SK-N-SH (cell line): ENCODE measurements around the gene BUD23. TPM values are rescaled to one million over a fixed set of nuclear protein-coding genes. Genes with fewer than 3 reads are reported as not detected.
A peak's percentile ranks its signal among the peaks of the same experiment; 100 is the strongest.

ENCODE experiments used
- CTCF ChIA-PET: fragments of 300-600, 350-600 bp; formaldehyde crosslinking; extraction: SDS; loops from one replicate; lab custom pipeline; 2021; lab: Yijun Ruan, JAX
- POLR2A ChIA-PET: fragments of 350-600 bp; sonication (Branson Sonifier 250); formaldehyde crosslinking; extraction: SDS; loops from one replicate; lab custom pipeline; 2020; ENCODE audit warnings: antibody characterized with exemption, inconsistent platforms; lab: Yijun Ruan, JAX
- DNase-seq: peaks from one replicate; pipeline ENCODE4 v3.0.0; 2012
- H2AFZ ChIP-seq: fragments of 200-600 bp; sonication (generic); 2 replicates; pipeline ENCODE4 v1.8.1; 2016; ENCODE audit warnings: antibody characterized with exemption, mild to moderate bottlenecking, low read depth
- H3F3A ChIP-seq: fragments of 200-600 bp; sonication (generic); replicated peaks from 2 replicates; pipeline ENCODE3; 2016; ENCODE audit warnings: antibody characterized with exemption, mild to moderate bottlenecking; ENCODE audit not compliant: insufficient read depth
- H3K27ac ChIP-seq, 2 experiments: fragments of 200-500 bp in 1 of 2; fragments of 200-600 bp in 1 of 2; sonication (Bioruptor generic) in 1 of 2; sonication (generic), shearing (Covaris generic) in 1 of 2; 2 replicates each; pipeline versions ENCODE4 v1.5.1 to v1.6.1; 2014 to 2016; ENCODE audit warnings: low read depth in 2 of 2, inconsistent platforms in 1 of 2, low read length in 1 of 2, mild to moderate bottlenecking in 1 of 2, mixed read lengths in 1 of 2
- H3K27me3 ChIP-seq: fragments of 200-600 bp; sonication (generic), shearing (Covaris generic); 2 replicates; pipeline ENCODE4 v1.6.1; 2016; ENCODE audit warnings: mixed run types; ENCODE audit not compliant: insufficient read depth
- H3K36me3 ChIP-seq, 2 experiments: fragments of 200-500 bp in 1 of 2; fragments of 200-600 bp in 1 of 2; sonication (Bioruptor generic) in 1 of 2; sonication (generic) in 1 of 2; replicated peaks in 1 of 2; 2 replicates each; pipeline versions ENCODE3 to v1.5.1; 2014 to 2016; ENCODE audit warnings: low read length in 1 of 2, mild to moderate bottlenecking in 1 of 2; ENCODE audit not compliant: insufficient read depth in 2 of 2, control insufficient read depth in 1 of 2
- H3K4me1 ChIP-seq, 2 experiments: fragments of 200-500 bp in 1 of 2; fragments of 200-600 bp in 1 of 2; sonication (Bioruptor generic) in 1 of 2; sonication (generic), shearing (Covaris generic) in 1 of 2; 2 replicates each; pipeline versions ENCODE4 v1.5.1 to v1.6.1; 2014 to 2016; ENCODE audit warnings: low read depth in 1 of 2, low read length in 1 of 2, mixed run types in 1 of 2; ENCODE audit not compliant: insufficient read depth in 2 of 2, control insufficient read depth in 1 of 2
- H3K4me2 ChIP-seq: fragments of 200-600 bp; sonication (generic), shearing (Covaris generic); 2 replicates; pipeline ENCODE4 v1.6.1; 2017; ENCODE audit warnings: mixed run types
- H3K4me3 ChIP-seq, 2 experiments: fragments of 200-500 bp in 1 of 2; fragments of 200-600 bp in 1 of 2; sonication (Bioruptor generic) in 1 of 2; sonication (generic), shearing (Covaris generic) in 1 of 2; 2 replicates each; pipeline versions ENCODE4 v1.5.1 to v1.8.1; 2014 to 2016; ENCODE audit warnings: low read depth in 2 of 2, inconsistent platforms in 1 of 2, low read length in 1 of 2, mild to moderate bottlenecking in 1 of 2, mixed read lengths in 1 of 2, moderate library complexity in 1 of 2
- H3K79me2 ChIP-seq: fragments of 200-600 bp; sonication (generic); 2 replicates; pipeline ENCODE4 v1.8.1; 2017; ENCODE audit warnings: mild to moderate bottlenecking; ENCODE audit not compliant: insufficient read depth
- H3K9ac ChIP-seq: fragments of 200-600 bp; sonication (generic); 2 replicates; pipeline ENCODE4 v1.6.1; 2017; ENCODE audit warnings: mixed run types
- H3K9me2 ChIP-seq: fragments of 200-600 bp; sonication (generic); 2 replicates; pipeline ENCODE4 v1.6.1; 2017; ENCODE audit warnings: mixed run types
- H3K9me3 ChIP-seq: fragments of 200-600 bp; sonication (generic); 2 replicates; pipeline ENCODE4 v1.6.1; 2017; ENCODE audit warnings: mixed run types, mild to moderate bottlenecking, moderate library complexity
- H4K20me1 ChIP-seq: fragments of 200-600 bp; sonication (generic); 2 replicates; pipeline ENCODE4 v1.6.1; 2017; ENCODE audit warnings: mild to moderate bottlenecking, mixed run types; ENCODE audit not compliant: insufficient read depth
- CTCF ChIP-seq: fragments of 200-600 bp; sonication (generic); IDR thresholded peaks from 2 replicates; pipeline ENCODE4 v1.6.1; 2017; ENCODE audit warnings: antibody characterized with exemption, mild to moderate bottlenecking, moderate library complexity
- ELF1 ChIP-seq: IDR thresholded peaks from 2 replicates; pipeline ENCODE4 v1.4.0; 2012
- EP300 ChIP-seq, 2 experiments: IDR thresholded peaks; 2 replicates each; pipeline versions ENCODE4 v1.4.0 to v1.6.1; 2012; ENCODE audit warnings: borderline replicate concordance in 1 of 2, low read depth in 1 of 2, low read length in 1 of 2
- FOSL2 ChIP-seq: IDR thresholded peaks from 2 replicates; pipeline ENCODE4 v1.4.0; 2012; ENCODE audit warnings: low read depth, mild to moderate bottlenecking, moderate library complexity, borderline replicate concordance
- FOXJ3 ChIP-seq: sonication (generic); formaldehyde crosslinking; IDR thresholded peaks from 2 replicates; pipeline ENCODE4 v1.5.1; 2020; ENCODE audit warnings: mild to moderate bottlenecking, missing genetic modification reagents
- GATA2 ChIP-seq: sonication (generic); formaldehyde crosslinking; IDR thresholded peaks from 2 replicates; pipeline ENCODE4 v1.5.0; 2020; ENCODE audit warnings: mild to moderate bottlenecking, missing genetic modification reagents
- MAX ChIP-seq: IDR thresholded peaks from 2 replicates; pipeline ENCODE4 v1.4.0; 2012; ENCODE audit warnings: low read depth
- MXI1 ChIP-seq: IDR thresholded peaks from 2 replicates; pipeline ENCODE4 v1.6.1; 2012; ENCODE audit warnings: mild to moderate bottlenecking, low read depth, low read length, improper control_type of control experiment
- PBX3 ChIP-seq: IDR thresholded peaks from 2 replicates; pipeline ENCODE4; 2012
- POLR2AphosphoS5 ChIP-seq: IDR thresholded peaks from 2 replicates; pipeline ENCODE4 v1.6.1; 2012; ENCODE audit warnings: low read depth, low read length
- RXRA ChIP-seq: IDR thresholded peaks from 2 replicates; pipeline ENCODE4 v1.4.0; 2012; ENCODE audit warnings: low read depth, mild to moderate bottlenecking, borderline replicate concordance
- SMC3 ChIP-seq: IDR thresholded peaks from 2 replicates; pipeline ENCODE4 v1.6.1; 2012; ENCODE audit warnings: low read depth, low read length, improper control_type of control experiment
- TAF1 ChIP-seq: IDR thresholded peaks from 2 replicates; pipeline ENCODE4 v1.6.1; 2012; ENCODE audit warnings: low read depth, mild to moderate bottlenecking, low read length, moderate library complexity, borderline replicate concordance
- USF1 ChIP-seq: IDR thresholded peaks from 2 replicates; pipeline ENCODE4 v1.4.0; 2012; ENCODE audit warnings: low read depth, borderline replicate concordance
- WGBS: methylation state at CpG from one replicate; pipeline ENCODE4 v1.1.6; 2017; ENCODE audit warnings: low lambda C conversion rate; 5-methylcytosine and 5-hydroxymethylcytosine counted together
- polyA plus RNA-seq, 3 experiments: library from polyadenylated mRNA; depleted of rRNA; stranded (reverse); fragments of >200 nt; gene quantifications; 2 replicates each; pipeline ENCODE4 v1.2.3, GENCODE V29; 2012
- TF ChIP-seq, protein P1 (sequence below): fragments of 150-350 bp; IDR thresholded peaks from 2 replicates; pipeline ENCODE4 v1.6.1; 2016; ENCODE audit warnings: mild to moderate bottlenecking, low read depth, low read length

BUD23 gene
- polyA plus RNA-seq, 1 of the 3 experiments (the other 2 are of a cell fraction): 206 TPM

GRCh38 chr7:73649576-73649975, 33.8 kb upstream of the BUD23 start:
- CTCF ChIA-PET: interaction anchor here (1.2 to 1.5 kb wide), 2 partner anchors 43 to 53 kb away, joined by 3 to 6 read pairs; no protein-coding TSS in a partner anchor
- no peaks in the 10 kb centered on the region for H3K36me3 ChIP-seq
- peaks cover 87% of the 10 kb centered on the region for H3K27me3 ChIP-seq
- H3K9ac ChIP-seq: no peak overlapping the region
- H3F3A ChIP-seq: peaks cover 13% of the 10 kb centered on the region
- no peak overlapping the region for H2AFZ ChIP-seq
- DNase-seq: no peak
- H3K9me2 ChIP-seq: no peaks in the 10 kb centered on the region
- no peak overlapping the region for H3K4me3 ChIP-seq
- no peaks in the 10 kb centered on the region for H3K9me3 ChIP-seq
- no peak overlapping the region for H3K27ac ChIP-seq
- POLR2A ChIA-PET: no interaction called here
- peaks cover 0 to 2% of the 10 kb centered on the region in 2 experiments; a peak in 1 of 4 replicates for H3K4me1 ChIP-seq
- no peaks in the 10 kb centered on the region for H4K20me1 ChIP-seq
- no peak overlapping the region for H3K4me2 ChIP-seq
- WGBS: 50% methylated on average over 9 of the region's 9 CpGs
- H3K79me2 ChIP-seq: no peaks in the 10 kb centered on the region
- no peak for TF ChIP-seq PBX3
- TF ChIP-seq SMC3: no peak
- no peak for TF ChIP-seq RXRA
- TF ChIP-seq TAF1: no peak

GRCh38 chr7:73650524-73650923, 32.9 kb upstream of the BUD23 start:
- ChIA-PET CTCF (interaction anchor here (0.6 to 1.5 kb wide), 3 partner anchors 37 to 52 kb away, joined by 3 to 6 read pairs (median 3); no protein-coding TSS in a partner anchor), POLR2A (no interaction called here)
- Histone ChIP-seq H3K36me3 (no peaks in the 10 kb centered on the region), H3K4me1 (peaks cover 0 to 2% of the 10 kb centered on the region in 2 experiments; a peak in 1 of 4 replicates), H3K4me3 (no peak overlapping the region), H3K9me3 (no peaks in the 10 kb centered on the region), H3K9me2 (no peaks in the 10 kb centered on the region), H2AFZ (no peak overlapping the region), H3K9ac (no peak overlapping the region), H3K4me2 (no peak overlapping the region), H4K20me1 (no peaks in the 10 kb centered on the region), H3K27ac (no peak overlapping the region), H3F3A (peaks cover 13% of the 10 kb centered on the region), H3K79me2 (no peaks in the 10 kb centered on the region), H3K27me3 (peaks cover 77% of the 10 kb centered on the region)
- DNase-seq: no peak
- TF ChIP-seq USF1 (peak; percentile 30; the same call in 1 of the 2 replicates), CTCF (no peak)
- 38% methylated on average over 5 of the region's 5 CpGs for WGBS

- Histone ChIP-seq H3K4me3 (no peak overlapping the region), H3K9ac (no peak overlapping the region), H4K20me1 (no peaks in the 10 kb centered on the region), H3K27me3 (peaks cover 68% of the 10 kb centered on the region), H3K4me2 (no peak overlapping the region), H3F3A (peaks cover 8% of the 10 kb centered on the region), H3K27ac (no peak overlapping the region), H3K4me1 (no peaks in the 10 kb centered on the region; a peak in 1 of 4 replicates), H3K36me3 (no peaks in the 10 kb centered on the region), H3K9me2 (no peaks in the 10 kb centered on the region), H2AFZ (no peak overlapping the region), H3K79me2 (no peaks in the 10 kb centered on the region), H3K9me3 (no peaks in the 10 kb centered on the region)
- ChIA-PET CTCF (interaction anchor here (1.3 to 3.1 kb wide), 7 partner anchors 15 to 83 kb away, joined by 4 to 12 read pairs (median 6); partner anchors contain the start of gene VPS37D), POLR2A (no interaction called here)
- 59% methylated on average over 11 of the region's 11 CpGs for WGBS
- DNase-seq: no peak
- TF ChIP-seq FOXJ3 (CRISPR knock-in tag): no peak
- TF ChIP-seq, protein P1, sequence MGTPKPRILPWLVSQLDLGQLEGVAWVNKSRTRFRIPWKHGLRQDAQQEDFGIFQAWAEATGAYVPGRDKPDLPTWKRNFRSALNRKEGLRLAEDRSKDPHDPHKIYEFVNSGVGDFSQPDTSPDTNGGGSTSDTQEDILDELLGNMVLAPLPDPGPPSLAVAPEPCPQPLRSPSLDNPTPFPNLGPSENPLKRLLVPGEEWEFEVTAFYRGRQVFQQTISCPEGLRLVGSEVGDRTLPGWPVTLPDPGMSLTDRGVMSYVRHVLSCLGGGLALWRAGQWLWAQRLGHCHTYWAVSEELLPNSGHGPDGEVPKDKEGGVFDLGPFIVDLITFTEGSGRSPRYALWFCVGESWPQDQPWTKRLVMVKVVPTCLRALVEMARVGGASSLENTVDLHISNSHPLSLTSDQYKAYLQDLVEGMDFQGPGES: no peak
- no peak for TF ChIP-seq GATA2 (CRISPR knock-in tag)
- TF ChIP-seq FOSL2: no peak
- no peak for TF ChIP-seq POLR2AphosphoS5
- no peak for TF ChIP-seq PBX3
- TF ChIP-seq MXI1: no peak
- TF ChIP-seq ELF1: no peak
- TF ChIP-seq EP300 (IDR thresholded peaks at IDR 0.05; ENCODE audit: borderline replicate concordance in 1 of 2, low read depth in 1 of 2, low read length in 1 of 2): no peak
- TF ChIP-seq SMC3: no peak
- no peak for TF ChIP-seq MAX
Observed at GRCh38 chr7:73652541-73652949, 30.9 kb upstream of the BUD23 start.
